Measurements from ENCODE around the gene CA5A. TPM values are rescaled to one million over a fixed set of nuclear protein-coding genes. Genes with fewer than 3 reads are reported as not detected.

Gene CA5A
- total and polyA plus RNA-seq, 2 of the 4 experiments (the other 2 are of a cell fraction), result not detected

DNA sequence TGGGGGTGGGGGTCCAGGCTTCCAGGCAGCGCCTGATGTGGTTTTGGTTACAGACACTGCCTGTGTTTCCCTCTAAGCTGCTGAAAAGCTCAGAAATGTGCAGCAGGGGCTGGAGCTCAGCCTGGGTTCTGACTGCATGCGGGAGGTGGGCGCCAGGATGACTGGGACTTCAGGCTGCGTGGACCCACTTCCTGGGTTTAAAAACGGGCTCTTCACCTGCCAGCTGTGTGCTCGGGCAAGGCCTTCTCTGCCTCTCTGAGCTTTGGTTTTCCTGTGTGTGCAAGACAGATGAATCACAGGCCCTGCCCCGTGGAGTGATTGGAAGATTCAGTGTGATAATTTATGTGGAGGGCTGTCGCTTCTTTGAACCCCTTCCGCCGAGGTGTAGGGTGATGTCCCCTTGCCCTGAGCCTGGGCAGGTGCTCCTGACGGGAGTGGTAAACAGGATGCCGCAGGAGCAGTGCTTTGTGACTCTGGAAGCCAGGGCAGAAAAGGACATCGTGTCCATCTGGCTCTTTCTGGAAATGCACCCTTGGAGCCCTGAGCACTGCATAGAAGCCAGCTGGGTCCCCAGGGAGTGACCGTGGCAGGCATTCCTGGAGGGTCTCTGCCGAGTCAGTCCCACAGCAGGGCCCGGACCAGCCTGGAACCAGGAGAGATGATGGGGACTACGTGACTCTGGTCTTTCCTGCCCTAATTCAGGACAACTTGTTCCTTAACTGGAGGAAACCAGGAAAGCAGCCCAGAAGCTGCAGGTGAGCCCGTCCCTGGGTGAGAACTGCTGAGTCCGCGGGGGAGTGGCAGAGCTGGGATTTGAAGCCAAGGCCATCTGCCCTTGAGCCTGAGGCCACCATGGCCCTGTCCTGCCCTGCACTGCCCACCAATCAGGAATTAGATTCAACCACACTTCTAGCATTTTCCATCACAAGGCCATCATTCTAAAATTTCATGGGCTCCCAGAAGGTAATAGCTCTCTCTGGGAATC lies 38.5 kb downstream of the CA5A start:
- in situ Hi-C loops (cut with MboI; ENCODE audit: low sequenced_read_pairs), result no loop called here
- no peaks in the 10 kb centered on the region for H3K36me3 ChIP-seq (ENCODE audit: control insufficient read depth, insufficient read depth, low read length)
- H3K56ac ChIP-seq (ENCODE audit: extremely low read depth, insufficient read depth, low read length), result no peak overlapping the region
- peak overlapping the region; percentile 16; the same call in 1 of the 2 replicates for H2AK5ac ChIP-seq (ENCODE audit: low read depth, low read length)
- H4K20me1 ChIP-seq (ENCODE audit: insufficient read depth, low read length), result no peaks in the 10 kb centered on the region
- no peak overlapping the region for H3K18ac ChIP-seq (ENCODE audit: low read depth, low read length)
- H3K79me1 ChIP-seq (ENCODE audit: low read depth in 1 of 2, low read length in 2 of 2), result no peaks in the 10 kb centered on the region
- no peak overlapping the region; the same call in 1 of the 2 replicates for H3K14ac ChIP-seq (replicated peaks; ENCODE audit: low read depth, low read length)
- H4K8ac ChIP-seq (ENCODE audit: low read depth in 2 of 2, low read length in 2 of 2), result no peak overlapping the region
- peaks cover 3% of the 10 kb centered on the region; the same call in 1 of the 2 replicates for H3K9me1 ChIP-seq (ENCODE audit: insufficient read depth, low read length)
- intact Hi-C loops (cut with micrococcal nuclease), result no loop called here
- no peak overlapping the region for H2BK15ac ChIP-seq (ENCODE audit: low read depth, low read length)
- peaks cover 6% of the 10 kb centered on the region for H3K4me1 ChIP-seq (ENCODE audit: control insufficient read depth, insufficient read depth, low read length)
- WGBS, 2 experiments (ENCODE audit: extremely low coverage in 2 of 2, insufficient read length in 1 of 2), result 62% methylated on average over 7 of the region's 20 CpGs; no CpG with 5 or more reads in 1 of the 2 experiments
- H4K5ac ChIP-seq (ENCODE audit: low read depth, low read length), result no peak overlapping the region
- H4K91ac ChIP-seq (ENCODE audit: insufficient read depth, low read depth, low read length), result no peak overlapping the region
- H2BK120ac ChIP-seq (ENCODE audit: low read depth, low read length), result no peak overlapping the region
- no peak overlapping the region for H2BK20ac ChIP-seq (ENCODE audit: low read depth, low read length)
- H3K9ac ChIP-seq (ENCODE audit: low read depth, low read length), result no peak overlapping the region
- H2BK5ac ChIP-seq (ENCODE audit: low read depth, low read length, poor library complexity, severe bottlenecking), result no peak overlapping the region
- H3K23ac ChIP-seq (ENCODE audit: low read depth, low read length), result no peak overlapping the region
- H3K9me3 ChIP-seq (ENCODE audit: control insufficient read depth, insufficient read depth, low read length), result no peaks in the 10 kb centered on the region
- ATAC-seq (ENCODE audit: low read depth) (no peak), DNase-seq (no peak)
- dilution Hi-C loops (cut with HindIII; ENCODE audit: low sequenced_read_pairs, unreplicated experiment), result no loop called here
- BruUV-seq (replicated peaks), result no TSS peak
- peak overlapping the region; percentile 32 for H2AFZ ChIP-seq (replicated peaks; ENCODE audit: low read length, poor library complexity)
- no peak overlapping the region for H3K27ac ChIP-seq (ENCODE audit: insufficient read depth, low read length)
- ChIA-PET CTCF (no interaction called here), POLR2A (ENCODE audit: unreplicated experiment) (no interaction called here)
- no peak overlapping the region for H2AK9ac ChIP-seq (replicated peaks; ENCODE audit: low read depth, low read length, poor library complexity)
- TF ChIP-seq MXI1 (IDR thresholded peaks at IDR 0.05; ENCODE audit: borderline replicate concordance, low read depth, low read length), result no peak
- TF ChIP-seq, protein P1, sequence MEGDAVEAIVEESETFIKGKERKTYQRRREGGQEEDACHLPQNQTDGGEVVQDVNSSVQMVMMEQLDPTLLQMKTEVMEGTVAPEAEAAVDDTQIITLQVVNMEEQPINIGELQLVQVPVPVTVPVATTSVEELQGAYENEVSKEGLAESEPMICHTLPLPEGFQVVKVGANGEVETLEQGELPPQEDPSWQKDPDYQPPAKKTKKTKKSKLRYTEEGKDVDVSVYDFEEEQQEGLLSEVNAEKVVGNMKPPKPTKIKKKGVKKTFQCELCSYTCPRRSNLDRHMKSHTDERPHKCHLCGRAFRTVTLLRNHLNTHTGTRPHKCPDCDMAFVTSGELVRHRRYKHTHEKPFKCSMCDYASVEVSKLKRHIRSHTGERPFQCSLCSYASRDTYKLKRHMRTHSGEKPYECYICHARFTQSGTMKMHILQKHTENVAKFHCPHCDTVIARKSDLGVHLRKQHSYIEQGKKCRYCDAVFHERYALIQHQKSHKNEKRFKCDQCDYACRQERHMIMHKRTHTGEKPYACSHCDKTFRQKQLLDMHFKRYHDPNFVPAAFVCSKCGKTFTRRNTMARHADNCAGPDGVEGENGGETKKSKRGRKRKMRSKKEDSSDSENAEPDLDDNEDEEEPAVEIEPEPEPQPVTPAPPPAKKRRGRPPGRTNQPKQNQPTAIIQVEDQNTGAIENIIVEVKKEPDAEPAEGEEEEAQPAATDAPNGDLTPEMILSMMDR (conservative IDR thresholded peaks at IDR 0.05; ENCODE audit: low read depth, low read length), result no peak
- TF ChIP-seq CHD1 (IDR thresholded peaks at IDR 0.05; ENCODE audit: low read depth, low read length), result no peak
- no peak for TF ChIP-seq POLR2A (IDR thresholded peaks at IDR 0.05; ENCODE audit: low read depth, low read length)
- TF ChIP-seq USF2 (IDR thresholded peaks at IDR 0.05; ENCODE audit: low read depth, low read length), result no peak
- TF ChIP-seq RCOR1 (IDR thresholded peaks at IDR 0.05; ENCODE audit: insufficient replicate concordance, low read length), result no peak
- no peak for TF ChIP-seq RFX5 (IDR thresholded peaks at IDR 0.05; ENCODE audit: low read depth, low read length)
- TF ChIP-seq NFE2L2 (IDR thresholded peaks at IDR 0.05; ENCODE audit: low read depth, low read length), result no peak
- TF ChIP-seq, protein P2, sequence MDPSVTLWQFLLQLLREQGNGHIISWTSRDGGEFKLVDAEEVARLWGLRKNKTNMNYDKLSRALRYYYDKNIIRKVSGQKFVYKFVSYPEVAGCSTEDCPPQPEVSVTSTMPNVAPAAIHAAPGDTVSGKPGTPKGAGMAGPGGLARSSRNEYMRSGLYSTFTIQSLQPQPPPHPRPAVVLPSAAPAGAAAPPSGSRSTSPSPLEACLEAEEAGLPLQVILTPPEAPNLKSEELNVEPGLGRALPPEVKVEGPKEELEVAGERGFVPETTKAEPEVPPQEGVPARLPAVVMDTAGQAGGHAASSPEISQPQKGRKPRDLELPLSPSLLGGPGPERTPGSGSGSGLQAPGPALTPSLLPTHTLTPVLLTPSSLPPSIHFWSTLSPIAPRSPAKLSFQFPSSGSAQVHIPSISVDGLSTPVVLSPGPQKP (IDR thresholded peaks at IDR 0.05; ENCODE audit: borderline replicate concordance, low read depth, low read length), result no peak
- TF ChIP-seq MAZ (IDR thresholded peaks at IDR 0.05; ENCODE audit: borderline replicate concordance, low read depth, low read length), result no peak
- no peak for TF ChIP-seq MAFK (IDR thresholded peaks at IDR 0.05; ENCODE audit: low read depth, low read length)
- no peak for TF ChIP-seq SMC3 (IDR thresholded peaks at IDR 0.05; ENCODE audit: low read depth, low read length)
- no peak for TF ChIP-seq RAD21 (IDR thresholded peaks at IDR 0.05; ENCODE audit: low read length)
- no peak overlapping the region for H3K4ac ChIP-seq (ENCODE audit: low read depth, low read length)
- no peaks in the 10 kb centered on the region for H3K27me3 ChIP-seq (ENCODE audit: control insufficient read depth, insufficient read depth, low read length)
- H3K4me2 ChIP-seq (ENCODE audit: low read depth, low read length), result no peak overlapping the region
- no peak overlapping the region for H3K4me3 ChIP-seq (ENCODE audit: insufficient read depth, low read depth, low read length)

Data from IMR-90 (cell line).